Tibial nerve (tissue), 3 donors: ENCODE results near the gene CACNG1.

Source experiments
- EP300 ChIP-seq, 2 donors: sonication (generic); formaldehyde crosslinking; IDR thresholded peaks; one replicate each; pipeline ENCODE4 v1.6.1; 2017; ENCODE audit warnings: antibody characterized with exemption in 2 of 2, mild to moderate bottlenecking in 1 of 2
- POLR2A ChIP-seq, 2 donors: fragments of 450-650 bp; IDR thresholded peaks; one replicate each; pipeline ENCODE4 v1.6.1; 2017; ENCODE audit warnings: antibody characterized with exemption in 2 of 2, mild to moderate bottlenecking in 2 of 2, moderate library complexity in 2 of 2

DNA sequence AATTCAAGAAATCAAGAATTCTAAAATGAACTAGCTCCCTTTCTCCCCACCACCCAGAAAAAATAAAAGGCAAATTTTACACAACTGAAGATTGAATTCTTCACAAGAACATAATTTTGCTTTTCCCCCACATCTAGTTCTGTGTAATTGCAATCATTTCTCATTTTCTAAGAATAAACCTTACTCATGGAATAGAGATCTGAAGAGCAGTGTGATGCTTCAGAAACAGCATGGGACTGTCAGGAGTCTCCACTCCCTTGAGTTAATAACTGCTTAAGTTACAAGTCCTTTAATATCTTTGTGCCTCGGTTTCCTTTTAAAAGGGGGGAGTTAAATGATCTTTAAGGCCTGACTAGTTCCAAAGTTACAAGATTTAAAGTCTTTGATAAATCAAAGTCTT, 53.7 kb downstream of the CACNG1 start:
- no peak for TF ChIP-seq POLR2A (IDR thresholded peaks at IDR 0.05)
- TF ChIP-seq EP300 (IDR thresholded peaks at IDR 0.05): no peak
